Activated CD4-positive, alpha-beta T cell treated with anti-CD3 and anti-CD28 coated beads for 48 hours (primary cell): ENCODE data around the gene PEMT.

Source experiments
- DNase-seq: peaks from one replicate; pipeline ENCODE4 v3.0.0-alpha.2; 2020

Gene PEMT

GRCh38 chr17:17549732-17550366 is 41.7 kb downstream of the PEMT start:
- no peak for DNase-seq

DNA sequence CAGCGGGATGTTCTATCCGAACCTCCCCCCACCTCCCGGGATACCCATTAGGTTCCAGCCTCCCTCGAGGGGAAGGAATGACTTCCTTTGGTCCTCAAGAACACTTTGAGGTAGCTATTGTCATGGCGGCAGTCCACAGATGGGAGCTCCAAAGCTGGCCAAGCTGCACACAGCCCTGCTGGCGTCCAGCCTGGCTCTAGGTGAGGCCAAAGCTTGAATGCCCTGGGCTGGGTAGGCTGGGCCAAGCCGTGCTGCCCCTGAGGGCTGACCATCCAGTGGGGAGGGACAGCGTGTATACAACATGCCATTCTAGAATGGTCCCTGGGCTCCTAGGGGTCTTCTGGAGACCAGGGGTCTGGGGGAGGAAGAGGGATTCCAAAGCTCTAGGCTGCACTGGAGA is 43.5 kb downstream of the PEMT start:
- DNase-seq: no peak

DNA sequence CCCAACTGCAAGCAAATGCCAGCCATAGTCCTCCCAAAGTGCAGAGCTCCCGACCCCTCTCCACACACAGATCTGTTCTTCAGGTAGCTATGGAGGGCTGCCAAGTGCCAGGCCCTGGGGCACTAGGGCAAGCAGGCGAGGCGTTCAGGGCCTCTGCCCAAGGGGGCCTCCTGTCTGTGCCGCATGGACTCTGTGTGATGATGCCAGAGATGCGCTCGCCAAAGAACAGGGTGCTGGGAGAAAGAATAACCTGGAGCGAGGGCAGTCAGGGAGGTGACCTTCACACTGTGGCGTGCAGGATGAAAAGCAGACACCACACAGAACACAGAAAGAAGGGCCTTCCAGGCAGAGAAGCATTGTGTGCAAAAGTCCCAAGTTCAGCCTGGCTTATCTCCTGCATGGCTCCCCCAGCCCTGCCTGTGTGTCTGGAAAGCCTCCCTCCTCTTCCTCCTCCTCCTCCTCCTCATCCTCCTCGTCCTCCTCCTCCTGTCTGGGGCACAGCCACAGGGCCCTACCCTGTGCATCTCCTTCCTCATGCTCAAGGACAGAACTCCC is 44.2 kb downstream of the PEMT start:
- no peak for DNase-seq

GRCh38 chr17:17546399-17547185 is 44.9 kb downstream of the PEMT start:
- DNase-seq: no peak

DNA sequence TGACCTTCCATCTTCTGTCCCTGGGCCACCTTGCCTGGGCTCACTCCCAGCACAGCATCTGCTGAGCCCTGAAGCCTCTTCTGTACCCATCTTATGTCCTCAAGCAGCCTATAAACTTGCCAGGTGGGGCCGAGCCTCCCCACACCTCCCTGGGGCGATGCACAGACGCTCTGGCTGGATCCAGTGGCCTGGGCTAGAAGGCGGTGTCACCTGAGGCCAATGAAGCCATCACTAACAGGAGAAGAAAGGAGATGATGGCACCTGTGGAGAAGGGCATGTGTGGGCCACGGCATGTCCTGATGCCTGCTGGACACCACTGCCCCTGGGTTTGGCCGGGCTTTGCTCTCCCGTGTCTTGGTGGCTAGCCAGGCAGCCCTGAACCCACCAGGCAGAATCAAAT is 45.5 kb downstream of the PEMT start:
- no peak for DNase-seq

- no peak for DNase-seq
These were observed 46.3 kb downstream of the PEMT start for GRCh38 chr17:17545031-17545820.

GRCh38 chr17:17542906-17543635 is 48.4 kb downstream of the PEMT start:
- no peak for DNase-seq

- no peak for DNase-seq
These were observed 49.9 kb downstream of the PEMT start for GRCh38 chr17:17541640-17542001.

- DNase-seq: no peak
These were observed 50.4 kb downstream of the PEMT start for GRCh38 chr17:17540935-17541639.

DNA sequence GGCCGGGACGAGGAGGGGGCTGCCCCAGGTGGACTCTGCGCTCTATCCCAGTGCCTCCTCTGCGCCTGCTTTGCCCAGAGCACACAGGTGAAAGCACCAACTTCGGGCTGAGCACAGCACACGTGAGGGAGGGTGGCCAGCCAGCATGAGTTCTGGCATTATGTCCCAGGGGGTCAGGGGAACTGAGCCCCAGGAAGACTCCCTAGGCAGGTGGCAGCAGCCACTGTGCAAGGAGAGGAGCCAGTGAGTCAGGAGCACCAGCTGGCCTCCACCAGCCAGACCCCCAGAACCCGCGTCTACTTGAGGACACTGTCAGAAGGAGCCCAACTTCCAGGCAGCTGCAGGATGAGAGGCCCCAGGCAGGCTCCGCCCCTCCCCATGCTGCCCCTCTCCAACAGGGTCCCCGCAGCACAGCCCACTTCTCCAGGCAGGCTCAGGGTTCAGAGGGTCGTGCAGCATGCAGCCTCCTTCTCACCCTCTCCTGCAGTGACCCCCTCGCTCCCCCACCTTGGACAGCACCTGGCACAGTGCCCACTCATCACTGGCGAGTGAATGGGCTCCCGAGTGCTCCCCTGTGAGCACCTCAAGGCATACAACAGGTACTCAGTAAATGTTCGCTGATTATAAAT is 51.1 kb downstream of the PEMT start:
- no peak for DNase-seq

- no peak for DNase-seq
These were observed 51.9 kb downstream of the PEMT start for GRCh38 chr17:17539591-17539990.

DNA sequence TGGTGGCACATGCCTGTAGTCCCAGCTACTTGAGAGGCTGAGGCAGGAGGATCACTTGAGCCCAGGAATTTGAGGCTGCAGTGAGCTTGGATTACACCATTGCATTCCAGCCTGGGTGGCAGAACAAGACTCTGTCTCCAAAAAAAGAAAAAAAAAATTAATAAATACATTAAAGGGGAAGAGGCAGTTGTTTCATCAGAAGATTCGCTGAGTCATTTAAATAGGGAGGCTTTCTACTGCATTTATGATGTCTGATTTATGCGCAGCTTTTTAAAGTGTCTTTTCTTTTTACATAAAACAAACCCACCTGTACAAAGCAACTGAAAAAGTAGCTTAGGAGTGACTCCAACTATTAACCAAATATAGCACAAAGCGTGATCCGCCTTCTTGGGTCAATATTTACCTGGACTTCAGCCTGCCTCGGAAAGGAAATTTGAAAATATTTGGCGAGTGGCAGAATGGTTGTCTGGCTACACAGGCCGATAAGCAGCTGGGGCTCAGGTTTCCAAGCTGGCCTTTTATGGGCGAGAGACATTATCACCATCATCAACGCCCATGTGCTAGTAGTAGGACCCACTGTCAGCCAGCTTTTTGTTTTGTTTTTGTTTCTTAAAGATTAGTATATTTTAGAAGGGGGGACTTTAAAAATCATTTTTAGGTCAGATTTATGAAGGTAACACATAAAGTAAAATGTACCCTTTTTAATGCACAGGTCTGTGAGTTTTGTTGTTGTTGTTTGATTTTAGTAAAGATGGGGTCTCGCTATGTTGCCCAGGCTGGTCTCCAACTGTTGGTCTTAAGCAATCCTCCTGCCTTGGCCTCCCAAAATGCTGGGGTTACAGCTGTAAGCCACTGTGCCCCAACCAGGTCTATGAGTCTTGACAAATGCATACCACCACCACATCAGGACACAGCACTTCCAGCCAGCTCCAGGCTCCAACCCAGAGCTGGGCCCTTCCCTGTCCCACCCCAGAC is 52.8 kb downstream of the PEMT start:
- DNase-seq: no peak

DNA sequence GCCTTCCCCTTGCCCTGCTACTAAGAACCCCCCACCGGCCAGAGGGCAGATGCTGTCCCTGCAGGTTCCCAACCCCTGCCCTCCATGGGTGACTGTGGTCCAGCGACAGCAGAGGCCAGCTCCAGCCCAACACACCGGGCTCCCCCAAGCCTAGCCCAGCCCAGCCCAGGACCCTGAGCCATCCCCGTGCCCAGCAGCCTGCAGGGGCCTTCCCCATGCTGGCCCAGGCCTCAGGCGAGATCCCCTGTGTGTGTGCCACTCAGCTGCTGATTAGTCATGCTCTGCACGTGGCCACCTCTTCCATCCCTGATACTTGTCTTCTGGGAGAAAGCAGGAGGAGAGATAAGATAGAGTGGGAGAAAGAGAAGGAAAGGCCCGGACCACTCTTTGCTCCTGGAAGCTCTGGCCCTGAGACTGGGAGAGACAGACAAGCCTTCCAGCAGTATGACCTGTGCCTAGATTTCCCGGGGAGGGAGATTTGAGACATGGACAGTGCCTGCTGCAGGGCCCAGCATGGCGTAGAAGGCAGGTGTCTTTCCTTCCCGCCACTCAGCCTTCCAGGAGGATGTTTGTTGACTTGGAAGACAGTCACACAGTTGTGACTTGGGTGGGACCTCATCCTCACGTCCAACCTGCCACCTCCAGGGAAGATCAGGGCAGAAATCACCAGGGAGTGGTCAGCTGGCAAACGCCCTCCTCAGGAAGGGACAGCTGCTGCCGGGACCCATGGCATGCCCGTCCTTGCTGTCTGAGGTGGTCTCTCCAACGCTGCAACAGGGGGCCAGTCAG is 54.0 kb downstream of the PEMT start:
- DNase-seq: no peak

DNA sequence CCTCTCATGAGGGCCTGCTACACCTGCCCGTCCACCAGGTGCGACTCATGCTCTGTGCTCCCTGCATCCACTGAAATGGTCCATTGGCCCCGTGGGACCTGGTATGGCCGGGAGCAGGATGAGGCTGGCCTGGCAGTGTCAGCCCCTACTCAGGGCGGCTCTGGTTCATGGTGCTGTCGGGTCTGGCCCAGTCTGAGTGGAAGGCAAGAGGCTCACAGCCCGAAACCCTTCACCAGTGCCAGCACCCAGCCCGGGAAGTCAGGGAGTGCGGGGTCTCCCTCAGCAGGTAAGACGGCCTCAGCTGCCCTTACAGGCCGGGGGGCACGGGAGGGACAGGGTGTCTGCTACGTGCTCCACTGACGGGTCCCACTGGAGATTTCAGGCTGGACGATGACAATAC is 54.8 kb downstream of the PEMT start:
- DNase-seq: no peak

DNA sequence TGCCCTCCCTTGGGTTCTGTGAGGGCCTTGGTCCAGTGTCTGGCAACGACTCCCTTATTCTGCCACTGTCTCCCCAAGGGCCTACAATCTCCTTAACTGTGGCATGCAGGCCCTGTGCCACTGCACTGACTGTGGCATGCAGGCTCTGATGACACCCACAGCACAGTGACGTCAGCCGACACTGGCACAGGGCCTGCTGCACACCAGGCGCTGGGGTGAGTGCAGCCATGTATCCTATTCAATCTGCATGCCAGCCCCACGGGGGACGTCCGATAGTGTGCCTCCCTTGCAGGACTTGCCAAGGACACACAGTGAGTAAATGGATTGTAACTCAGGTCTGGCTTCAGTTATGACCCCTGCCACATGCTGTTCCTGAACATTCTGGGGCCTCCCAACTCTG is 55.6 kb downstream of the PEMT start:
- DNase-seq: no peak

DNA sequence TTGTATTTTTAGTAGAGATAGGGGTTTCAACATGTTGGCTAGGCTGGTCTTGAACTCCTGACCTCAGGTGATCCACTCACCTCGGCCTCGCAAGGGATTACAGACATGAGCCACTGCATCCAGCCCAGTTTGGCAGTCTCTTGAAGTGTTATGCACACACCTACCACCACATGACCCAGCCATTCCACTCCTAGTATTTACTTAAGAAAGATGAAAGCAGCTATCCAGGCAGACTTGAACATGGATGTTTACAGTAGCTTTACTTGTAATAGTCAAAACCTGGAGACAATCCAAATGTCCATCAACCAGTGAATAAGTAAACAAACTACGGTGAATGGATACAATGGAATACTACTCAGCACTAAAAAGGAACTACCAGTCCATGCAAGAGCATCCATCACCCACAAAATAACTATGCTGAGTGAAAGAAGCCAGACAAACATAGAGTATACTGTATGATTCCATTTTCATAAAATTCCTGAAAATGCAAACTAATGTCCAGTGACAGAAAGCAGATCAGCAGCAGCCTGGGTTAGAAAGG is 57.5 kb downstream of the PEMT start:
- DNase-seq: no peak

- DNase-seq: no peak
These were observed 58.5 kb downstream of the PEMT start for GRCh38 chr17:17532991-17533390.

- DNase-seq: no peak
These were observed 60.4 kb downstream of the PEMT start for GRCh38 chr17:17531156-17531555.
